ENCODE data around the gene NCK2.
A peak's percentile ranks its signal among the peaks of the same experiment; 100 is the strongest.

The NCK2 gene

DNA sequence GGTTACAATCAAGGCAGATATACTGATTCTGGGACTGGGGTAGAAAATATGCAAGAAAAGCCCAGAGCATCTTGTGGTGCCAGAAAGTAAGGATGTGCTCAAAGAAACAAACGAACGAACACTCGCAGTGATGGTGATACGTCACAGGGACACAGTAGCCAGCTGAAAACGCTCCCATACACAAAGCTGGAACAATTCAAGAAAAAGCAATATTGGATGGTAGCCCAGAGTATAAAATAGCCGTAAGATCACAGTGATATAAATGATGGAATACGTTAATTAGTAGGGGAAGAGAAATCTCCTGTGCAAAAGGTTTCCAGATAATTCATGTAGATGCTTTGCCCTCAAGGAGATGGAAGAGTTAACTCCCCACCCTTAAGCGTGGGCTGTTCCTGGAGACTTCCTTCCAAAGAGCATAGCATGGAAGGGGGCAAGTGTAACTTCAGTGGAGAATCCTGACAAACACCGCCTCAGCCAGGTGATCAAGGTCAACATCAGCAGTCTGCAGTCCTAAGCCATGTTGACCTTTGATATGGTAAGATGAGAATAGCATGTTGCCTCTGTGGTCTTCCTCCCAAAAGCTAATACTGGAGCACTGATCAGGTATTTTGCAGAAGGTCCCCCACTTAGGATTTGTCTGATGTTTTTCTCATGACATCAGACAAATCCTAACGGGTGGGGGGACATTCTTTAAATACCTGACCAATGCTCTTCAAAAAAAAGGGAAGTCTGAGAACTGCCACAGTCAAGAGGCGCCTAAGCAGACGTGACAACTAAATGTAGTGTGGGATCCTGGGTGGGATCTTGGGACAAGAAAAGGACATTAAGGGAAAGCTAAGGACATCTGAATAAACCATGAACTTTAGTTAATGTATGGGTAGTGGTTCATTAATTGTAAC is 99.0 kb downstream of the NCK2 start:
- DNase-seq (ENCODE audit: low read depth in 1 of 2, low spot score in 1 of 2) = no peak

DNA sequence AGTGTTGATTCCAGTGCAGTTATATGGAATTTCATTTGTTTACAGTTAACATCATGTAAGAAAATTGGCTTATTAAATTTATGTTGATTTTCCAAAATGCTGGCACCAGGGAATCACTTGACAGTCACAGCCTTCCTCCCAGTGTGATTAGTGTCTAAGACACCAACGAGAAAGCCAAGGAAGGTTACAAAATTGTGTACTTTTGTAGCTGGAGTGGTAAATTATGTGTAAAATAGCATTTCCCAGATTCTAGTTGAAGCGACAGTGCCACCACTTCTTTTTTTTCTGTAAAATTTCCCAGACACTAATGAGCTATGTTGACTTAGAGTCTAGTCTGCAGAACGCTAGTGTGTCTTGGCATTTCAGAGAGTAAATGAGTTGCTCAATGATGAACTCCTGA is 101.3 kb downstream of the NCK2 start:
- no peak for DNase-seq (ENCODE audit: low read depth in 1 of 2, low spot score in 1 of 2)

DNA sequence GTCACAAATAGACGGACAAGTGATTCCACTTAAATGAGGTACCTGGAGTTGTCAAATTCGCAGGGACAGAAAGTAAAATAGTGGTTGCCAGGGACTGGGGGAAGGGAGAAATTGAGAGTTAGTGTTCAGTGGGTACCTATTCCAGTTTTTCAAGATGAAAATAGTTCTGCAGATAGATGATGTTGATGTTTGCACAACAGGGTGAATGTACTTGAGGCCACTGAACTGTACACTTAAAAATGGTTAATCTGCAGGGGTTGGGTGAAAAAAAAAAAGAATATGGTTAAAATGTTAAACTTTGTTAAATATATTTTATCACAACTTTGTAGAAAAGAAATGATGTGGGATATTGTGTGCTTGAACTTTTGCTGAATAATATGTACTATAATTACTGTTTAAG is 102.3 kb downstream of the NCK2 start:
- no peak for DNase-seq (ENCODE audit: low read depth in 1 of 2, low spot score in 1 of 2)

DNA sequence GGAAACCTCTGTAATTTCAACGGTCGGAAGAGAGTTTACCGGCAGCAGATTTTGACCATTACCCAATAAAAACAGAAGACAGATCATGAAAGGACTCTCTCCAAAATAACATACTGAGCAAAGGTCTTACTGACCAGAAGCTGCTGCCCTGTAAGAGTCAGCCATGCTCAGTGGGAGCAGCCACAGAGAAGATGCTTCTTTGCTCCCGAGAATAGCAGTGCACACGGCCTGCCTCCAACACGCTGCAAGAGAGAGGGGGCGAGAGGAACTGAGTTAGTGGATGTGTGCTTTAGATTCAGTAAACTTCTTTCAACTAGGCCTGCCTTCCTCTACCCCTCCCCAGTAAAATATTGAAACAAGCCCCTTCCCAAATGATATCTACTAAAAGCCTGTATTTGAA is 103.7 kb downstream of the NCK2 start:
- DNase-seq (ENCODE audit: low read depth in 1 of 2, low spot score in 1 of 2) = no peak

GRCh38 chr2:105849431-105850179 is 104.9 kb downstream of the NCK2 start:
- DNase-seq (ENCODE audit: low read depth in 1 of 2, low spot score in 1 of 2) = no peak

DNA sequence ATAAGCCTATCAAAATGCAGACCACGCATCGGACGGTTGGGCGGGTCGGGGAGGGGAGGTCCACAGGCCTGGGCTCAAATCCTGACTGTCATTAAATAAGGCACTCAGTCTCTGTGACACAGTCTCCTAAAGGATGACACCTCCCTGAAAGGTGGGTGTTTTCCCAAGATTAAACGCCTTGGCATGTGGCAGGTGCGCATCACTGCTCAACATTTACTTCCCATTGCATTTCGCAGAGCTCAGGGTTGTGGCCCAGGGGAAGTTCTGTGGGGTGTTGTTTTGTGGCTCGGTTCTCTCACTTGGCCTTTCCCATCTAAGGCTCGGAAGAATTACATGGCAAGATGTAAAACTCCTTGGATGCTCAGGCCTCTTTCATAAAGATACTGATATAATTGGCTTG is 107.4 kb downstream of the NCK2 start:
- no peak for DNase-seq (ENCODE audit: low read depth in 1 of 2, low spot score in 1 of 2)

DNA sequence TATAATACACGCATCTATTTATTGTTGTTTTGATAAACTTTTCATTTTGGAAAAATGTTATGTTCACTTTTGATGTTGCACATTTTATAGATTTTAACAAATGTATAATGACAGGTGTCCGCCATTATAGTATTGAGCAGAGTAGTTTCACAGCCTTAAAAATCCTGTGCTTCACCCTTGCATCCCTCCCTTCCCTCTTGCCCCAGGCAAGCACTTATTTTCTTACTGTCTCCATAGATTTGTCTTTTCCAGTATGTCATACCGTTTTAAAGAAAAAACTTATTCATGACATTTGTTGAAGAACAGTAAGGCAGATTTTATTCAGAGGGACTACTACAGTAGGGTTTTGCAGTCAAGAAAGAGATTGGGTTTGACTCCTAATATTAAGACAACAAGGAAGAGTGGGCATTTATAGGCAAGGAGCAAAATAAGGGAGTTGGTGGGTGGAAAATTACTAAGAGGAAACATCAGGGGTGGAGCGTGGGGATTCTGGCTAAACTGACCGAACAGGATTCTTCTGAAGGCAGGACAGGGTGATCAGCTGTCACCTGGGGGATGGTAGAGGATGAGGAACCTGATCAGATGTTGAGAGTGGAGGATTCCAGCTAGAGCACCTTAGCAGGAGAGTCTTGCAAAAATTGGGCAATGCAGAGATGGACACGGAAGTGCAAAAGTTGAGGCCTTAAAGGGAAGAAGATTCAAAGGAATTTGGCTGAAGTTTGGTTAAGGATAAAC is 108.8 kb downstream of the NCK2 start:
- no peak for DNase-seq (ENCODE audit: low read depth in 1 of 2, low spot score in 1 of 2)

DNA sequence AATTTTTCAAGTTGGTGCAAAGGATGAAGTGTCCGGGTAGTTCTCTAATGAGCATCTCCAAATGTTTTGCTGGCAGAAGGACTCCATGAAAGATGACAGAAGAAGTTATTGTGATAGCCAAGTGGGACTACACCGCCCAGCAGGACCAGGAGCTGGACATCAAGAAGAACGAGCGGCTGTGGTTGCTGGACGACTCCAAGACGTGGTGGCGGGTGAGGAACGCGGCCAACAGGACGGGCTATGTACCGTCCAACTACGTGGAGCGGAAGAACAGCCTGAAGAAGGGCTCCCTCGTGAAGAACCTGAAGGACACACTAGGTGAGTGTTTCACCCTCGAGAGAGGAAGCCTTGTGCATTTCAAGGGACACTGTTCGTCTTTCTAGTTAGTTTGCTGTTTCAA is 110.3 kb downstream of the NCK2 start:
- no peak for DNase-seq (ENCODE audit: low read depth in 1 of 2, low spot score in 1 of 2)

DNA sequence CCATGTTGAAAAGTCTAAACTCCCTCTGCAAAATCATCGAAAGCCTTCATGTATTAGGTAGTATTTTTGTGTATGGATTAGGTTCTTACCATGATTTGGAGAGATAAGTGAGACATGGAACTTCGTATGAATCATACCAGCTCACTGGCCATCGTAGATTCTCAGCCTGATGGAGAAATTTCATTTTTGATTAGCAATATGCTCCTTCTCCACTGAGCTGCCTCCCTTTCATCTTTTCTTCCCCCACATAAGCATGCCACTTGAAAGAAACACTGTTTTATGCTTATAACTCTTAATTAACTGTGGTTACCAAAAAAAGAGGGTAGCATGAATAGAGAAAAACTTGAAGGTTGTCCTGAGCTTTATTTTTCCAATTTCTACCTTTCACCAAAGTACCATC is 111.9 kb downstream of the NCK2 start:
- DNase-seq (ENCODE audit: low read depth in 1 of 2, low spot score in 1 of 2) = no peak

- DNase-seq (ENCODE audit: low read depth in 1 of 2, low spot score in 1 of 2) = peak in 1 of 2 donors; percentile 24
These were observed 112.5 kb downstream of the NCK2 start for GRCh38 chr2:105857076-105857740.

- peak in 1 of 2 donors; percentile 31 for DNase-seq (ENCODE audit: low read depth in 1 of 2, low spot score in 1 of 2)
These were observed 114.4 kb downstream of the NCK2 start for GRCh38 chr2:105858868-105859693.

DNA sequence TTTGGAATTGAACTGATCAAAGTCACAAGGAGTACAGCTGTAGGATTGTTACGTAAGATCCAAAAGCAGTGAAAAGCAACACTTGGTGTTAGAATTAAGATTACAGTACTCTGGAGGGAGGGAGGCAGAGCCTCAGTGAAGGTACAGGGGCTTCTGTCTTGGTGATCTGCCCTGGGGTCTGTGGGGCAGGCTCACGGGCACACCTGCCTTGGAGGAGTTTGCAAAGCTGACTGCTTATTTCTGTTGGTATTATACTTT is 114.9 kb downstream of the NCK2 start:
- DNase-seq (ENCODE audit: low read depth in 1 of 2, low spot score in 1 of 2) = no peak

GRCh38 chr2:105860567-105860966 is 115.9 kb downstream of the NCK2 start:
- no peak for DNase-seq (ENCODE audit: low read depth in 1 of 2, low spot score in 1 of 2)

- no peak for DNase-seq (ENCODE audit: low read depth in 1 of 2, low spot score in 1 of 2)
These were observed 116.5 kb downstream of the NCK2 start for GRCh38 chr2:105861200-105861599.

- DNase-seq (ENCODE audit: low read depth in 1 of 2, low spot score in 1 of 2) = no peak
These were observed 118.1 kb downstream of the NCK2 start for GRCh38 chr2:105862843-105863242.

DNA sequence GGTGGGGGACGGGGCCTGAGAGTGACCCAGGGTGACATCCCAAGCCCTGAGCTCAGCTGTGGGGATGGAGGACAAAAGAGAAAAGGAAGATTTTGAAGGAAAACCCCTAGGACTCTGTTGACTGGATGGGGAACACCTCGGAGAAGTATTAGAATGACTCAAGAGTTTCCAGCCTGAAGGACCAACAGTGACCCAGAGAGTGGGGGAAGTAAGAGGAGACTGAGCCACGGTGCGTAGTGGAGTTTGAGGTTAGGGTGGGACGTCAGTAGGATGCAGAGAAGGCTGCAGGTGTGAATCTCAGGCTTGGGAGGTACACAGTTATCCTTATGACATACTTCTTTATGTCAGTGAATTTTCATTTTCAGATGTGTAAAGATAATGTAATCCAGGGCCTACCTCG is 119.5 kb downstream of the NCK2 start:
- DNase-seq (ENCODE audit: low read depth in 1 of 2, low spot score in 1 of 2) = no peak

- no peak for DNase-seq (ENCODE audit: low read depth in 1 of 2, low spot score in 1 of 2)
These were observed 120.7 kb downstream of the NCK2 start for GRCh38 chr2:105865222-105865913.

- no peak for DNase-seq (ENCODE audit: low read depth in 1 of 2, low spot score in 1 of 2)
These were observed 121.8 kb downstream of the NCK2 start for GRCh38 chr2:105866216-105867185.

GRCh38 chr2:105867587-105867986 is 122.9 kb downstream of the NCK2 start:
- no peak for DNase-seq (ENCODE audit: low read depth in 1 of 2, low spot score in 1 of 2)

Data from activated CD4-positive, alpha-beta T cell treated with anti-CD3 and anti-CD28 coated beads, Interleukin-2, amount 50 U/mL, for 24 hours (primary cell).